HG03342 (cell line): ENCODE measurements around the gene SPANXN4.
A peak's percentile ranks its signal among the peaks of the same experiment; 100 is the strongest.

Source experiments
- ATAC-seq: cut with Tn5 transposase; IDR thresholded peaks from one replicate; pipeline ENCODE4 v1.9.1; 2021; ENCODE audit warnings: mild to moderate bottlenecking, moderate library complexity; ENCODE audit not compliant: unreplicated experiment

The SPANXN4 gene

GRCh38 chrX:143025628-143026027 is at the start of gene SPANXN4:
Gene SPANXN4 (plus strand): TSS chrX:143025928. CDS start chrX:143026015, 87 bp downstream.
- ATAC-seq, result no peak

DNA sequence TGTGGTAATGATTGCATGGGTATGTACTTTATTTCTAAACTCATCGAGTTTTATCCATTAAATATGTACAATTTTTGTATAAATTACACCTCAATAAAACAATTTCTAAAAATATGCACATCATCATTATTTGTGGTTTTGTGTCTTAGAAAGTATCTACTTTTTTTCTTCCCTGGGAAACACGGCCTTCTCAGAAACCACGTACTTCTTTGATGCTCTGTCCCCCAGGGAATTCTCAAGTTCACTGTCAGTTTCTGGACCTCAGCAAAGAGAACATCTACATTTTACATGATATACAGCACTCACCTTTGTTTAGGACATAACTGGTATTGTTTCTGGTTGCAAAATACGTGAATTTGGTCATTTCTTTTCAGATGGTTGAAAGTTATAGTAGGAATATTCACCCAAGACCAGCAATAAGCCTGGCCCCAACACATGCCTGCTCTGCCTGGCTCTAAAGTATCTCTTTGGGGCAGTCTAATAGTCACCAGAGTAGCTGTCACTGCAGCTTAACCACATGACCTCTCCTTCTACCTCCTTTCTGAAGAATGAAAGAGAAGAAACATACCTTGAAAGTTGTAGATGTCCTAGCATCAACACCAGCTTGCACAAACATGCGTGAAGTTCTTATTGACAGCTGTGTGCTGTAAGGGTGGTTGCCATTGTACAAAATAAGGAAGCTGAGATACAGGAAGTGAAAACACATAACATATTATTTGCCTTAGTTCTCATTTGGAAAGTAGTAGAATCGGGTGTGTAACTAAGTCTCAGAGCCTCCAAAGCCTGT is 48.4 kb upstream of the SPANXN4 start:
- peak; percentile 89 for ATAC-seq

DNA sequence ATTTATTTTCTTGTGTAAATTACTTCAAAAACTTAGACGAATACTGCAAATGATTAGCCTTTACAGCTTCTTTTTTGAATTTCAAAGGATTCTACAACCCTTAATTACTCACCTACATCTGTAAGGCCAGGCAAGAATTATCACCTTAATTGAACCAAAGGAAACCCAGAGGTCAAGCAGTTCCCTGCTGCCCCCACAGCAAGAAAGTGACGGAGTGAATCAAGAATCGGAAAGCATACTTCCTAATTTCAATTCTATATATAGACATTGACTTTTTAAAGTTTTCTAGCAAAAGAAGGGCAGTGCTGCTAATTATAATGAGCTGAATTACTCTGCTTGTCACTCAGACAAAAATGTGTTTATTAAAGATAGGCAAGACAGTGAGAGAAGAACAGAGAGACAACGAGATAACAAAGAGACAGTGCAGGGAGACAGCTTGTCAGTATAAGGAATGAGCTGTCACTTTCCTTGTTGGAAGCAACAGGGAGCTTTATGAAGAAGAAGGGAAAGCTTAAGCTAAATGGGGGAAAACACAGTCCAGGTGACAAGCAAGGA is 47.5 kb upstream of the SPANXN4 start:
- no peak for ATAC-seq

DNA sequence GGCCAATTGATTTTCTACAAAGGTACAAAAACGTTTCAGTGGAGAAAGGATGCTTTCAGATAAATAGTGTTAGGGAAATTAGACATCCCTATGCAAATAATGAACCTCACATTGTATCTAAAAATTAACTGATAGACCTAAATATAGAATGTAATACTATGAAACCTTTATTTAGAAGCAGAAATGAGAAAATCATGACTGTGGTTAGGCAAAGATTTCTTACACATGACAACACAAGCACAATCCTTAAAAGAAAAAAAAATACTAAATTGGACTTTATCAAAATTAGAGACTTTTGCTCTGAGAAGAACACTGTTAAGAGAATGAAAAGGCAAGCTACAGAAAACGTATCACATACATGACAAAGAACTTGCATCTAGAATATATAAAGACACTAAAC is 43.0 kb upstream of the SPANXN4 start:
- ATAC-seq, result no peak

- no peak for ATAC-seq
These were observed 30.7 kb upstream of the SPANXN4 start for GRCh38 chrX:142994988-142995387.

DNA sequence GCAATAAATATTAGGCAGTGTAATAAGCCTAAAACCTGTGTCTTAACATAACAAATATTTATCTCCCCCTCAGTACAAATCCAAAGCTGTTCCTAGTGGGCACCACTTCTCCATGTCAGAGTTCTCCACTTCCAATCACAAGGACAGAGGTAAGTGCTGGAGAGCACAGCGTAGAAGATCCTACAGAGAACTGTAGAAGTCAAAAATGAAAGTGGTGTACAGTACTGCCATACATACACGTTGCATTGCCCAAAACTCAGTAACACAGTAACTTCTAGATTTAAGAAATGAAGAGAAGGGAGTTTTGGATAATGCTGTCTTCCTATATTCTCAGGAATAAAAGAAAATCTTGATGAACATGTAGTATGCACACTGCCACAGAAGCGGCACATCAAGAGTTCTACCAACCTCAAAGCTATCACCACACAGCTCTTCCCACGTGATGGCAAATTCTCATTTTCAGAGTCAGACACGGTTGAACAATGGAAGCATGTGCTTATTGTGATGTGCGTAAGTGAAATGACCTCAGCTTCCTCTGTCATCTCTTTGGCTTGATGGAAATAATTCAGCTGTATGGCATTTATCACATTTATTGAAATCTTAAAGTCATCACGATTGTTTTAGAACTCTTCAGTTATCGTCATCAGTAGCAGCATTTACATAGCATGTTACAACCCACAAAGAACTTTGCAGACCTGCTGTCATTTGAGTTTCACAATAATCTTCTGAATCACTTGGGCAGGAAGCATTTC is 27.1 kb upstream of the SPANXN4 start:
- no peak for ATAC-seq

GRCh38 chrX:142999199-142999701 is 26.5 kb upstream of the SPANXN4 start:
- ATAC-seq, result no peak

DNA sequence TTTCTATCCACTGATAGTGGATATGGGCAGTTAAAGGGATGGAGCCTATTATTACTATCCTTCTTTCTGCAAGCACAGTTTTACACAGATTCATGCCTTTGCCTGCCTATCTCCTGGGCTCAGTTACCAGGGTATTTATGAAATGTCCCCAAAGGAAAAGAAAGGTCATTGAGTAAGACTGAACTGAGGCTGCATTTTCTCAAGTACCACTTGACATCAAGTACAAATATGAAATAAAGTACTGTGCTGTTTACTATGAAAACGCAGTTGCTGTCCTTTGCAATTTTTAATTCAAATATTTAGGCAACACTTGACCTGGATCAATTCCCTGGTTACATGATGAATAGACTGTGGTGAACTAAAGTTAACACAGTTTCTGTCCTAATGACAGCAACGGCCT is 23.5 kb upstream of the SPANXN4 start:
- no peak for ATAC-seq

DNA sequence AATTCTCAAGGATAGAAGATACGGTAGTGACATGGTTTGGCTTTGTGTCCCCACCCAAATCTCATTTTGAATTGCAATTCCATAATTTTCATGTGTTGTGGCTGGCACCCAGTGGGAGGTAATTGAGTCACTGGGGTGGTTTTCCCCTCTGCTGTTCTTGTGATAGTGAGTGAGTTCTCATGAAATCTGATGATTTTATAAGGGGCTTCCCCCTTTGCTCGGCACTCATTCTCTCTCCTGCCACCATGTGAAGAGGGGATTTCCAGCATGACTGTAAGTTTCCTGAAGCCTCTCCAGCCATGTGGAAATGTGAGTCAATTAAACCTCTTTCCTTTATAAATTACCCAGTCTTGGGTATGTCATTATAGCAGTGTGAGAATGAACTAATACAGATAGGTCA is 8.5 kb upstream of the SPANXN4 start:
- ATAC-seq, result no peak

DNA sequence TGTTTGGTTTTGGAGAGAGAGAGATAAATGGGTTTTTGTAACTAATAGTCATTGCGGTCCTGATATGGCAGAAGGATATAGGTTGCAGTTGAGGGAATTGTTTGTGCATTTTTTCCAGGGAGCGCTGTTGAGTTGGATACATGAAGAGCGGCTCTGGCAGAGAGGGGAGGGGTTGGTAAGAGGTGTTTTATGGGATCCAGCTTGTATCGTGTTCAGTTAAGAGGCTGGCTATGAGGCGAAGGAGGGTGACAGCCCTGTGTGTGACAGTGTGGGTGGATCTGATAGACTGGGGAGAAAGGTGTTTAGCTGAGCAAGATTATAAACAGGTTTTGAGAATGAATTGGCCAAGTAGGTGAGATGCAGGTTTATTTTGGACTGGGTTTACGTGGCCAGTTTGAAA is 1.5 kb downstream of the SPANXN4 start:
- ATAC-seq, result no peak

DNA sequence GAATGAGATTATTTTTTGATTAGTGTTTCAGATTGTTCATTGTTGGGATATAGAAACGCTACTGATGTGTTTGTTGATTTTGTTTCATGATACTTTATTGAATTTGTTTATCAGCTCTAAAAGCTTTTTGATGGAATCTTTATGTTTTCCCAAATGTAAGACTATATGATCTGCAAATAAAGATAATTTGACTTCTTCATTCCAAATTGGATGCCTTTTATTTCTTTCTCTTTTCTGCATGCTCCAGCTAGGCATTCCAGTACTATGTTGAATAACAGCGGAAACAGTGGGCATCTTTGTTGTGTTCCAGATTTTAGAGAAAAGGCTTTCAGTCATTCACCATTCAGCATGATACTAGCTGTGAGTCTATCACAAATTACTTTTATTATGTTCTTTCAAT is 21.8 kb downstream of the SPANXN4 start:
- ATAC-seq, result no peak

- no peak for ATAC-seq
These were observed 32.4 kb downstream of the SPANXN4 start for GRCh38 chrX:143058120-143058519.

GRCh38 chrX:143081231-143081630 is 55.5 kb downstream of the SPANXN4 start:
- no peak for ATAC-seq

DNA sequence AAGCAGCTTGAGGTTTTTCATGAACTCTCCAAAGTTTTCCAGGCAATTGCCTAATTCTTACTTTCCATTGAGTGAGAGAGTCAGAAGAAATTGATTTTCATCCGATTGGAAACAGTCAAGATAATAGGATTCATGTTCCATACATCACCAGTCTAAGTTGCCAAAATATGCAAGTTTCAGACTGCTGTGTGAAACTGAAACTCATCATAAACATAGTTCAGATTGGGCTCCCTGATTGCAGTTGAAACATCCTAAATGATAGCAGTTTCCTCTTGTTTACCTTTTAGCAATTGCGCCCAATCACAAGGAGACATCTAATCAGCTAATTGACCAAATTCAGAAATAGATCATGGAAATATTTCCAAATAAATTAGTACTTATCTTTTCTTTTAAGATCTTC is 56.8 kb downstream of the SPANXN4 start:
- no peak for ATAC-seq
